HEK293 (cell line): ENCODE results near the gene TNFSF4.
A peak's percentile ranks its signal among the peaks of the same experiment; 100 is the strongest.

Experiments used
- CTCF ChIA-PET: fragments of 350-600 bp; formaldehyde crosslinking; extraction: SDS; loops from one replicate; lab custom pipeline; 2021; ENCODE audit warnings: antibody characterized with exemption; lab: Yijun Ruan, JAX
- POLR2A ChIA-PET: fragments of 300-600 bp; formaldehyde crosslinking; extraction: SDS; loops from one replicate; lab custom pipeline; 2020; ENCODE audit warnings: antibody characterized with exemption, inconsistent platforms; lab: Yijun Ruan, JAX
- H3K27ac ChIP-seq: fragments of 200-500 bp; sonication (Bioruptor generic); 2 replicates; pipeline ENCODE4 v1.5.1; 2014; ENCODE audit warnings: low read depth, low read length, control low read depth, inconsistent platforms; ENCODE audit errors: extremely low read depth
- H3K36me3 ChIP-seq, 2 experiments: fragments of 200-500 bp in 1 of 2; sonication (Bioruptor generic) in 1 of 2; 1 replicate in 1 of 2; 2 replicates in 1 of 2; pipeline ENCODE4 v1.5.1; 2014 to 2017; ENCODE audit warnings: inconsistent platforms in 2 of 2, low read length in 2 of 2; ENCODE audit not compliant: control insufficient read depth in 2 of 2, insufficient read depth in 1 of 2
- H3K4me1 ChIP-seq: fragments of 200-500 bp; sonication (Bioruptor generic); 2 replicates; pipeline ENCODE4 v1.5.1; 2014; ENCODE audit warnings: mild to moderate bottlenecking, low read length, inconsistent platforms; ENCODE audit not compliant: control insufficient read depth, insufficient read depth
- H3K4me3 ChIP-seq: 2 replicates; pipeline ENCODE4 v1.5.1; 2011; ENCODE audit warnings: low read depth, mild to moderate bottlenecking, control low read depth, low read length, moderate library complexity
- H3K9me3 ChIP-seq: fragments of 200-500 bp; sonication (Bioruptor generic); 2 replicates; pipeline ENCODE4 v1.5.1; 2014; ENCODE audit warnings: low read depth, low read length, inconsistent platforms; ENCODE audit not compliant: control insufficient read depth, insufficient read depth
- EGR2 ChIP-seq: fragments of 450-650 bp; formaldehyde crosslinking; IDR thresholded peaks from 2 replicates; pipeline ENCODE4 v1.5.1; 2016; ENCODE audit warnings: low read depth, missing biosample characterization, missing genetic modification characterization
- GFI1B ChIP-seq: fragments of 450-650 bp; formaldehyde crosslinking; IDR thresholded peaks from 2 replicates; pipeline ENCODE4 v1.5.1; 2016; ENCODE audit warnings: missing biosample characterization, missing genetic modification characterization
- KLF10 ChIP-seq: fragments of 450-650 bp; IDR thresholded peaks from 2 replicates; pipeline ENCODE4 v1.5.1; 2018; ENCODE audit warnings: missing biosample characterization, mild to moderate bottlenecking, missing genetic modification characterization
- RBAK ChIP-seq: fragments of 450-650 bp; formaldehyde crosslinking; IDR thresholded peaks from 2 replicates; pipeline ENCODE4 v1.5.1; 2016; ENCODE audit warnings: missing biosample characterization, missing genetic modification characterization
- ZFHX2 ChIP-seq: fragments of 450-650 bp; formaldehyde crosslinking; conservative IDR thresholded peaks from 2 replicates; pipeline ENCODE4 v1.5.1; 2016; ENCODE audit warnings: missing biosample characterization, missing genetic modification characterization
- ZIC2 ChIP-seq: fragments of 450-650 bp; formaldehyde crosslinking; IDR thresholded peaks from 2 replicates; pipeline ENCODE4 v1.5.1; 2016; ENCODE audit warnings: missing biosample characterization, missing genetic modification characterization
- ZNF169 ChIP-seq: fragments of 450-650 bp; formaldehyde crosslinking; IDR thresholded peaks from 2 replicates; pipeline ENCODE4 v1.5.1; 2016; ENCODE audit warnings: missing biosample characterization, missing genetic modification characterization
- ZNF174 ChIP-seq: fragments of 450-650 bp; formaldehyde crosslinking; IDR thresholded peaks from 2 replicates; pipeline ENCODE4 v1.5.0; 2017; ENCODE audit warnings: missing biosample characterization, mild to moderate bottlenecking, missing genetic modification characterization
- ZNF350 ChIP-seq: fragments of 450-650 bp; formaldehyde crosslinking; IDR thresholded peaks from 2 replicates; pipeline ENCODE4 v1.5.0; 2017; ENCODE audit warnings: missing biosample characterization, mild to moderate bottlenecking, missing genetic modification characterization
- ZNF404 ChIP-seq: fragments of 450-650 bp; formaldehyde crosslinking; IDR thresholded peaks from 2 replicates; pipeline ENCODE4 v1.5.1; 2017; ENCODE audit warnings: missing biosample characterization, missing genetic modification characterization
- ZNF549 ChIP-seq: fragments of 450-650 bp; IDR thresholded peaks from 2 replicates; pipeline ENCODE4 v1.5.1; 2018; ENCODE audit warnings: missing biosample characterization, missing genetic modification characterization, mild to moderate bottlenecking, inconsistent platforms, moderate library complexity
- ZNF571 ChIP-seq: fragments of 450-650 bp; formaldehyde crosslinking; IDR thresholded peaks from 2 replicates; pipeline ENCODE4 v1.5.0; 2017; ENCODE audit warnings: missing biosample characterization, missing genetic modification characterization
- ZNF585B ChIP-seq: fragments of 450-650 bp; formaldehyde crosslinking; IDR thresholded peaks from 2 replicates; pipeline ENCODE4 v1.5.1; 2016; ENCODE audit warnings: missing biosample characterization, missing genetic modification characterization
- ZNF629 ChIP-seq: fragments of 450-650 bp; formaldehyde crosslinking; IDR thresholded peaks from 2 replicates; pipeline ENCODE4 v1.5.1; 2017; ENCODE audit warnings: missing biosample characterization, missing genetic modification characterization
- ZNF76 ChIP-seq: fragments of 450-650 bp; formaldehyde crosslinking; IDR thresholded peaks from 2 replicates; pipeline ENCODE4; 2016; ENCODE audit warnings: low read depth, missing biosample characterization, missing genetic modification characterization, borderline replicate concordance
- ZNF785 ChIP-seq: fragments of 450-650 bp; formaldehyde crosslinking; IDR thresholded peaks from 2 replicates; pipeline ENCODE4 v1.5.1; 2016; ENCODE audit warnings: missing biosample characterization, missing genetic modification characterization
- ZSCAN16 ChIP-seq: fragments of 450-650 bp; formaldehyde crosslinking; IDR thresholded peaks from 2 replicates; pipeline ENCODE4 v1.5.1; 2016; ENCODE audit warnings: missing biosample characterization, missing genetic modification characterization
- TF ChIP-seq, protein P1 (sequence below): fragments of 450-650 bp; formaldehyde crosslinking; IDR thresholded peaks from 2 replicates; pipeline ENCODE4 v1.5.1; 2017; ENCODE audit warnings: missing biosample characterization, missing genetic modification characterization
- TF ChIP-seq, protein P2 (sequence below): fragments of 450-650 bp; formaldehyde crosslinking; IDR thresholded peaks from 2 replicates; pipeline ENCODE4 v1.5.1; 2016; ENCODE audit warnings: missing biosample characterization, missing genetic modification characterization
- TF ChIP-seq, protein P3 (sequence below): fragments of 450-650 bp; formaldehyde crosslinking; IDR thresholded peaks from 2 replicates; pipeline ENCODE4 v1.5.1; 2016; ENCODE audit warnings: missing biosample characterization, missing genetic modification characterization
- TF ChIP-seq, protein P4 (sequence below): fragments of 450-650 bp; formaldehyde crosslinking; IDR thresholded peaks from 2 replicates; pipeline ENCODE4 v1.5.1; 2016; ENCODE audit warnings: missing biosample characterization, missing genetic modification characterization

Gene TNFSF4

DNA sequence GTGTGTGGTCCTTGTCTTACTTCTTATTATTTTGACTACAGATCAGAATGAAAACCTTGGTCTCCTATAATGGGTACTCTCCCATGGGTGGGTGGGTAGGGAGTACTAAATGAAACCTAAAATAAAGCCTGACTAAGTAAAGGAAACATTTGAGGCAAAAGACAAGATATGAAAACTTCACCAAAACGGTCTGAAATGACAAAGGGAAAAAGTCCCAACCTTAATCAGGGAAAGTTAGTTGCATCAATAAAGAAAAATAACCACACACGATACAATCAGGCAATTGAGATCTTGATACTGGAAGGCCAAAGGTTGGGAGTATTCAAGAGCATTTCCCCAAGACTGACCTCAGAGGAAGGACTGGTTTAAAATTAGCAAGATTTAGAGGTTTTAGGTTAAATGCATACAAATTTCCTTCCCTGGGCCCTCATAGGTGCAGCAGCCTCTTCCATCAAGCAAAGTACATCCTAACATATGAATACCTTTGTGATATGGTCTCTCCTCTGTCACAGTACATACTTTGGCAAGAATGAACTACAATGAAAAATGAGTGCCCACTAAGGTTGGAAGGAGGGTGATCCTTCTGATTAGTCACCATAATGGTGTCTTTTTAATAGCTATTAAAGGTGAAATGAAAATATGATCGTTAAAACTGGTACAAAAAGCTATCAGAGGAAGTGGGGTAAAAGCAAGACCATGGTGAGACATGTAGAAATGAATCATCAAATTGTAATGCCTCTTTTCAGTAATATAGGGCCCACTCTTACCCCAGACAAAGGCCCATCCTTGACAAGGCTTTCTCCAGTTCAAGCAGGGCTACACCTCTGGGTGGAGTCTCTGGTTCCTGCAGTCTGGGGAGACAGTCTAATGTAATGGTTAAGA is 15.3 kb upstream of the TNFSF4 start:
- Histone ChIP-seq H3K4me1 (no peaks in the 10 kb centered on the region), H3K9me3 (no peaks in the 10 kb centered on the region), H3K36me3 (no peaks in the 10 kb centered on the region), H3K27ac (no peak overlapping the region), H3K4me3 (no peak overlapping the region)
- POLR2A ChIA-PET: no interaction called here
- CTCF ChIA-PET: no interaction called here
- TF ChIP-seq ZNF785 (tag by site-specific recombination) (no peak), ZNF585B (tag by site-specific recombination) (0 out of 2 replicates have a peak, but pooled peaks have one; percentile 20)

DNA sequence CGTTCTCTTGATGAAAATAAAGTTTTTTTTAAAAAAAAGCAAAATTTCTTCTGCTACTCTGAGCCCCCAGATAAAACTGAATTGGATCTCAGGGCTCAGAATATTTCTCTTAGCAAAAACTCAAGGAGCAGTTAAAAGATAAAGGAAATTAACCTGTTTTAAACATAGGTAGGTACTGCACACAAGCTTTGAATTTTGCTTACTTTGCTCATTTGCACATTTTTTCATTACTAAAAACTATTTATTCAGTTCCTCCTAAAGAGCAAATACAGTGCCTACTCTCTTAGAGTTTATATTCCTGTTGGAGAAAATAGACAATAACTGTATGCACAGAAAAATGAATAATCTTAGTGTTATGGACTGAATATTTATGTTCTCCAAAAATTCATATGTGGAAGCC is 13.0 kb upstream of the TNFSF4 start:
- TF ChIP-seq ZNF571 (tag by site-specific recombination) (no peak), GFI1B (tag by site-specific recombination) (no peak), RBAK (no peak), EGR2 (no peak), ZIC2 (tag by site-specific recombination) (no peak), ZNF404 (no peak), ZNF174 (no peak), ZNF76 (tag by site-specific recombination) (no peak), ZSCAN16 (tag by site-specific recombination) (no peak), ZNF350 (no peak), ZFHX2 (no peak), ZNF169 (tag by site-specific recombination) (no peak), KLF10 (tag by site-specific recombination) (no peak), ZNF629 (tag by site-specific recombination) (no peak), ZNF549 (tag by site-specific recombination) (no peak)
- TF ChIP-seq, protein P1, sequence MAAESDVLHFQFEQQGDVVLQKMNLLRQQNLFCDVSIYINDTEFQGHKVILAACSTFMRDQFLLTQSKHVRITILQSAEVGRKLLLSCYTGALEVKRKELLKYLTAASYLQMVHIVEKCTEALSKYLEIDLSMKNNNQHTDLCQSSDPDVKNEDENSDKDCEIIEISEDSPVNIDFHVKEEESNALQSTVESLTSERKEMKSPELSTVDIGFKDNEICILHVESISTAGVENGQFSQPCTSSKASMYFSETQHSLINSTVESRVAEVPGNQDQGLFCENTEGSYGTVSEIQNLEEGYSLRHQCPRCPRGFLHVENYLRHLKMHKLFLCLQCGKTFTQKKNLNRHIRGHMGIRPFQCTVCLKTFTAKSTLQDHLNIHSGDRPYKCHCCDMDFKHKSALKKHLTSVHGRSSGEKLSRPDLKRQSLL (tag by site-specific recombination): no peak
- TF ChIP-seq, protein P2, sequence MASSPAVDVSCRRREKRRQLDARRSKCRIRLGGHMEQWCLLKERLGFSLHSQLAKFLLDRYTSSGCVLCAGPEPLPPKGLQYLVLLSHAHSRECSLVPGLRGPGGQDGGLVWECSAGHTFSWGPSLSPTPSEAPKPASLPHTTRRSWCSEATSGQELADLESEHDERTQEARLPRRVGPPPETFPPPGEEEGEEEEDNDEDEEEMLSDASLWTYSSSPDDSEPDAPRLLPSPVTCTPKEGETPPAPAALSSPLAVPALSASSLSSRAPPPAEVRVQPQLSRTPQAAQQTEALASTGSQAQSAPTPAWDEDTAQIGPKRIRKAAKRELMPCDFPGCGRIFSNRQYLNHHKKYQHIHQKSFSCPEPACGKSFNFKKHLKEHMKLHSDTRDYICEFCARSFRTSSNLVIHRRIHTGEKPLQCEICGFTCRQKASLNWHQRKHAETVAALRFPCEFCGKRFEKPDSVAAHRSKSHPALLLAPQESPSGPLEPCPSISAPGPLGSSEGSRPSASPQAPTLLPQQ: no peak
- TF ChIP-seq, protein P3, sequence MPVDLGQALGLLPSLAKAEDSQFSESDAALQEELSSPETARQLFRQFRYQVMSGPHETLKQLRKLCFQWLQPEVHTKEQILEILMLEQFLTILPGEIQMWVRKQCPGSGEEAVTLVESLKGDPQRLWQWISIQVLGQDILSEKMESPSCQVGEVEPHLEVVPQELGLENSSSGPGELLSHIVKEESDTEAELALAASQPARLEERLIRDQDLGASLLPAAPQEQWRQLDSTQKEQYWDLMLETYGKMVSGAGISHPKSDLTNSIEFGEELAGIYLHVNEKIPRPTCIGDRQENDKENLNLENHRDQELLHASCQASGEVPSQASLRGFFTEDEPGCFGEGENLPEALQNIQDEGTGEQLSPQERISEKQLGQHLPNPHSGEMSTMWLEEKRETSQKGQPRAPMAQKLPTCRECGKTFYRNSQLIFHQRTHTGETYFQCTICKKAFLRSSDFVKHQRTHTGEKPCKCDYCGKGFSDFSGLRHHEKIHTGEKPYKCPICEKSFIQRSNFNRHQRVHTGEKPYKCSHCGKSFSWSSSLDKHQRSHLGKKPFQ: no peak
- TF ChIP-seq, protein P4, sequence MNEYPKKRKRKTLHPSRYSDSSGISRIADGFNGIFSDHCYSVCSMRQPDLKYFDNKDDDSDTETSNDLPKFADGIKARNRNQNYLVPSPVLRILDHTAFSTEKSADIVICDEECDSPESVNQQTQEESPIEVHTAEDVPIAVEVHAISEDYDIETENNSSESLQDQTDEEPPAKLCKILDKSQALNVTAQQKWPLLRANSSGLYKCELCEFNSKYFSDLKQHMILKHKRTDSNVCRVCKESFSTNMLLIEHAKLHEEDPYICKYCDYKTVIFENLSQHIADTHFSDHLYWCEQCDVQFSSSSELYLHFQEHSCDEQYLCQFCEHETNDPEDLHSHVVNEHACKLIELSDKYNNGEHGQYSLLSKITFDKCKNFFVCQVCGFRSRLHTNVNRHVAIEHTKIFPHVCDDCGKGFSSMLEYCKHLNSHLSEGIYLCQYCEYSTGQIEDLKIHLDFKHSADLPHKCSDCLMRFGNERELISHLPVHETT (tag by site-specific recombination): no peak
- TF ChIP-seq, all 188 proteins: peak for 0
- CTCF ChIA-PET: no interaction called here
- H3K4me1 ChIP-seq: no peaks in the 10 kb centered on the region

More for the DNA sequence above, 13.0 kb upstream of the TNFSF4 start:
- H3K36me3 ChIP-seq: no peaks in the 10 kb centered on the region
- no peak overlapping the region for H3K4me3 ChIP-seq
- POLR2A ChIA-PET: no interaction called here
- H3K9me3 ChIP-seq: no peaks in the 10 kb centered on the region
- no peak overlapping the region for H3K27ac ChIP-seq
